ENCODE results near the gene GATA5.

The GATA5 gene

GRCh38 chr20:62475772-62476055, at the start of gene GATA5:
TSS of gene GATA5 (minus strand) at chr20:62475995. CDS start at chr20:62475521, 474 bp downstream.
- no peak for DNase-seq

- no peak for DNase-seq
Measured at GRCh38 chr20:62525014-62525413, 49.2 kb upstream of the GATA5 start.

- no peak for DNase-seq
Measured at GRCh38 chr20:62524505-62524911, 48.7 kb upstream of the GATA5 start.

GRCh38 chr20:62523473-62524203, 47.8 kb upstream of the GATA5 start:
- DNase-seq, result no peak

GRCh38 chr20:62522748-62523396, 47.1 kb upstream of the GATA5 start:
- DNase-seq, result no peak

- DNase-seq, result no peak
Measured at GRCh38 chr20:62519826-62520225, 44.0 kb upstream of the GATA5 start.

- DNase-seq, result no peak
Measured at GRCh38 chr20:62518911-62519310, 43.1 kb upstream of the GATA5 start.

GRCh38 chr20:62517901-62518610, 42.3 kb upstream of the GATA5 start:
- DNase-seq, result no peak

GRCh38 chr20:62517168-62517567, 41.4 kb upstream of the GATA5 start:
- no peak for DNase-seq

- DNase-seq, result no peak
Measured at GRCh38 chr20:62516338-62516737, 40.5 kb upstream of the GATA5 start.

- no peak for DNase-seq
Measured at GRCh38 chr20:62515826-62516225, 40.0 kb upstream of the GATA5 start.

- DNase-seq, result no peak
Measured at GRCh38 chr20:62515280-62515679, 39.5 kb upstream of the GATA5 start.

GRCh38 chr20:62513991-62514390, 38.2 kb upstream of the GATA5 start:
- no peak for DNase-seq

- no peak for DNase-seq
Measured at GRCh38 chr20:62511915-62512610, 36.3 kb upstream of the GATA5 start.

GRCh38 chr20:62511300-62511914, 35.6 kb upstream of the GATA5 start:
- no peak for DNase-seq

GRCh38 chr20:62508641-62509051, 32.9 kb upstream of the GATA5 start:
- no peak for DNase-seq

GRCh38 chr20:62507991-62508640, 32.3 kb upstream of the GATA5 start:
- no peak for DNase-seq

- no peak for DNase-seq
Measured at GRCh38 chr20:62507323-62507722, 31.5 kb upstream of the GATA5 start.

GRCh38 chr20:62506791-62507190, 31.0 kb upstream of the GATA5 start:
- no peak for DNase-seq

GRCh38 chr20:62506087-62506486, 30.3 kb upstream of the GATA5 start:
- DNase-seq, result no peak

GRCh38 chr20:62505337-62506045, 29.7 kb upstream of the GATA5 start:
- no peak for DNase-seq

- no peak for DNase-seq
Measured at GRCh38 chr20:62504323-62504722, 28.5 kb upstream of the GATA5 start.

All from right forelimb (tissue), 1 donor.